MCF 10A (cell line): ENCODE data around the gene RAD1. TPM values are rescaled to one million over a fixed set of nuclear protein-coding genes. Genes with fewer than 3 reads are reported as not detected.

Source experiments
- BruUV-seq: library from RNA; stranded (reverse); fragments of 400-500 nt; replicated peaks from 2 replicates; lab custom pipeline; 2021; lab: Mats Ljungman, UMichigan
- CTCF ChIA-PET: fragments of 300-600 bp; sonication (Branson Sonifier 250); formaldehyde crosslinking; extraction: SDS; loops from one replicate; lab custom pipeline; 2021; ENCODE audit warnings: antibody characterized with exemption, inconsistent platforms; lab: Yijun Ruan, JAX
- POLR2A ChIA-PET: fragments of 300-600, 350-650 bp; sonication (Branson Sonifier 250); formaldehyde crosslinking; extraction: SDS; loops from one replicate; lab custom pipeline; 2020; ENCODE audit warnings: antibody characterized with exemption, inconsistent platforms; lab: Yijun Ruan, JAX
- DNase-seq: peaks from one replicate; pipeline ENCODE4 v3.0.0-alpha.2; 2018; ENCODE audit not compliant: unreplicated experiment
- H3K27ac Mint-ChIP-seq: one replicate; pipeline ENCODE4 v1.8.0; 2022; ENCODE audit warnings: mild to moderate bottlenecking, low read depth, mixed read lengths; ENCODE audit not compliant: unreplicated experiment
- H3K27me3 Mint-ChIP-seq: one replicate; pipeline ENCODE4 v1.8.0; 2022; ENCODE audit warnings: mixed read lengths; ENCODE audit not compliant: insufficient read depth, unreplicated experiment
- H3K36me3 Mint-ChIP-seq: one replicate; pipeline ENCODE4 v1.8.0; 2022; ENCODE audit warnings: mild to moderate bottlenecking, moderate library complexity, mixed read lengths; ENCODE audit not compliant: insufficient read depth, unreplicated experiment
- H3K4me1 Mint-ChIP-seq: one replicate; pipeline ENCODE4 v1.8.0; 2022; ENCODE audit warnings: mixed read lengths; ENCODE audit not compliant: insufficient read depth, unreplicated experiment
- H3K4me3 Mint-ChIP-seq: one replicate; pipeline ENCODE4 v1.8.0; 2022; ENCODE audit warnings: mild to moderate bottlenecking, moderate library complexity, mixed read lengths; ENCODE audit not compliant: unreplicated experiment
- H3K9me3 Mint-ChIP-seq: one replicate; pipeline ENCODE4 v1.8.0; 2022; ENCODE audit warnings: mixed read lengths; ENCODE audit not compliant: unreplicated experiment
- intact Hi-C: fragments of 100-400 bp; cut with micrococcal nuclease; formaldehyde crosslinking; loops from 2 replicates; pipeline ENCODE4 v1.14.1; 2022
- total RNA-seq: library from RNA; stranded (reverse); gene quantifications from 2 replicates; pipeline ENCODE4 v1.2.3, GENCODE V29; 2022
- TF ChIP-seq, protein P1 (sequence below): fragments of 200-600 bp; IDR thresholded peaks from one replicate; pipeline ENCODE4 v1.8.0; 2022; ENCODE audit warnings: antibody characterized with exemption, mild to moderate bottlenecking; ENCODE audit not compliant: unreplicated experiment

RAD1 gene
- total RNA-seq, 1 experiment from 2014 or later = 17.2 TPM

DNA sequence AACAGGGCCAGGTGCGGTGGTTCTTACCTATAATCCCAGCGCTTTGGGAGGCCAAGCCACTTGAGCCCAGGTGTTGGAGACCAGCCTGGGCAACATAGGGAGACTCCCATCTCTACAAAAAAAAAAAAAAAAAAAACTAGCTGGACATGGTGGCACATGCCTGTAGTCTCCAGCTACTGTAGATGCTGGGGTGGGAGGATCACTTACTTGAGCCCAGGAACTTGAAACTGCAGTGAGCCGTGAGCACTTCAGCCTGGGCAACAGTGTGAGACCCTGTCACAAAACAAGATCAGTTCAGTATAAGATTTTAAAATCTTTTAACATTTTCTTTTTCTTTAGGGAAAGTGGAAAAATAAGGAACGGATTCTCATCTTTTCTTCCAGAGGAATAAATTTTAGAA, 2.7 kb upstream of the RAD1 start:
- H3K36me3 Mint-ChIP-seq = peaks cover 48% of the 10 kb centered on the region
- DNase-seq = no peak
- H3K4me3 Mint-ChIP-seq = no peak overlapping the region
- H3K27me3 Mint-ChIP-seq = no peaks in the 10 kb centered on the region
- ChIA-PET CTCF (interaction anchor here (1.1 to 2.2 kb wide), 3 partner anchors 12 to 432 kb away, joined by 4 to 13 read pairs (median 8); partner anchors contain the start of gene DNAJC21), POLR2A (interaction anchor here (0.6 to 8.3 kb wide), 4 partner anchors 11 to 1661 kb away, joined by 3 to 157 read pairs (median 3); partner anchors contain the start of gene DNAJC21)
- peaks cover 12% of the 10 kb centered on the region for H3K4me1 Mint-ChIP-seq
- no TSS peak for BruUV-seq
- no peak overlapping the region for H3K27ac Mint-ChIP-seq
- no peaks in the 10 kb centered on the region for H3K9me3 Mint-ChIP-seq
- intact Hi-C loops = loop anchor here (10.0 kb wide), 1 partner anchor 1473 kb away; the partner anchor contains the start of gene TARS1
- TF ChIP-seq, protein P1, sequence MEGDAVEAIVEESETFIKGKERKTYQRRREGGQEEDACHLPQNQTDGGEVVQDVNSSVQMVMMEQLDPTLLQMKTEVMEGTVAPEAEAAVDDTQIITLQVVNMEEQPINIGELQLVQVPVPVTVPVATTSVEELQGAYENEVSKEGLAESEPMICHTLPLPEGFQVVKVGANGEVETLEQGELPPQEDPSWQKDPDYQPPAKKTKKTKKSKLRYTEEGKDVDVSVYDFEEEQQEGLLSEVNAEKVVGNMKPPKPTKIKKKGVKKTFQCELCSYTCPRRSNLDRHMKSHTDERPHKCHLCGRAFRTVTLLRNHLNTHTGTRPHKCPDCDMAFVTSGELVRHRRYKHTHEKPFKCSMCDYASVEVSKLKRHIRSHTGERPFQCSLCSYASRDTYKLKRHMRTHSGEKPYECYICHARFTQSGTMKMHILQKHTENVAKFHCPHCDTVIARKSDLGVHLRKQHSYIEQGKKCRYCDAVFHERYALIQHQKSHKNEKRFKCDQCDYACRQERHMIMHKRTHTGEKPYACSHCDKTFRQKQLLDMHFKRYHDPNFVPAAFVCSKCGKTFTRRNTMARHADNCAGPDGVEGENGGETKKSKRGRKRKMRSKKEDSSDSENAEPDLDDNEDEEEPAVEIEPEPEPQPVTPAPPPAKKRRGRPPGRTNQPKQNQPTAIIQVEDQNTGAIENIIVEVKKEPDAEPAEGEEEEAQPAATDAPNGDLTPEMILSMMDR = no peak

DNA sequence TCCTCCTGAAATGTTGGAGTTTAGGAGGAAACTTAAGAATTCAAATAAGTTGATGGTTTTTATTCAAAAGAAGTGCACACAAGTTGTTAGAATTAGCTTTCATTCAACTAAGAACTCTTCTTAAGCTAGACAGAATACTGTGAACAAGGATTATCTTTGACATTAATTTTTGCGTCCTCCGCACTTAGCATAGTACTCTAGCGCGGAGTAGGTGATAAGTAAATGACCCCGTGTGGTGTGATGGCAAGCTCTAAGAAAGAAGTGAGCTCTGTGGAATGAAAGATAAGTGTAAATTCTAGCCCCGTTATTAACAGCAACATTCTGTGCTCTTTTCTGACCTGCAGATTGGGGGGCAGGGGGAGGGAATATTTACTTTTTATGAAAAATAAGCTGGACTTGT, 1.2 kb upstream of the RAD1 start:
- DNase-seq = no peak
- peaks cover 12% of the 10 kb centered on the region for H3K4me1 Mint-ChIP-seq
- TF ChIP-seq, protein P1 = no peak
- H3K27ac Mint-ChIP-seq = no peak overlapping the region
- H3K9me3 Mint-ChIP-seq = no peaks in the 10 kb centered on the region
- intact Hi-C loops = loop anchor here (10.0 kb wide), 1 partner anchor 1472 kb away; the partner anchor contains the start of gene TARS1
- no TSS peak for BruUV-seq
- ChIA-PET CTCF (interaction anchor here (0.9 to 2.2 kb wide), 7 partner anchors 11 to 395 kb away, joined by 3 to 13 read pairs (median 5); partner anchors contain the start of gene DNAJC21), POLR2A (interaction anchor here (0.6 to 8.3 kb wide), 12 partner anchors 8 to 411 kb away, joined by 3 to 157 read pairs (median 4); partner anchors contain the start of genes DNAJC21, RAI14 and TTC23L)
- no peak overlapping the region for H3K4me3 Mint-ChIP-seq
- H3K27me3 Mint-ChIP-seq = no peaks in the 10 kb centered on the region
- peaks cover 37% of the 10 kb centered on the region for H3K36me3 Mint-ChIP-seq

DNA sequence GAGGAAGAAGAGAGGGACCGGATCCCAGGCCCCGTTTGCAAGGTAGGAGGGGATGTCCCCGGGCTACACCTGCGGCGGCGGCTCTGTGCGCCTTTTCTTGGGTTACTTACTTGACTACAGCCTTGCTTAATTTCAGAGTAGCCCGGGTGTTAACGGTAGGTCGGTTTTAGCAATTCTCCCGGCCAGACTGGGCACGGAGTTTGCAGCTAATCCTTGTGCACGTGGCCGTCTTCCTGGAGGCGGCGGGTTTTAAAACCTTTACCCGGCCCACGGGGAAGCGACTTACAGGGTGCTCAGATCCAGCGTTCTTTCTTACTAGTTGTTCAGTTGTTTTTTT, 520 bp upstream of the RAD1 start:
- Mint-ChIP-seq H3K9me3 (no peaks in the 10 kb centered on the region), H3K4me3 (no peak overlapping the region), H3K4me1 (peaks cover 12% of the 10 kb centered on the region), H3K27me3 (no peaks in the 10 kb centered on the region), H3K36me3 (peaks cover 36% of the 10 kb centered on the region), H3K27ac (no peak overlapping the region)
- intact Hi-C loops = loop anchor here (1.0 to 10.0 kb wide), 3 partner anchors 13 to 1471 kb away; partner anchors contain the start of genes DNAJC21 and TARS1
- DNase-seq = no peak
- TF ChIP-seq, protein P1 = no peak
- TSS peak; percentile 71 for BruUV-seq
- CTCF ChIA-PET = interaction anchor here (0.6 to 2.2 kb wide), 9 partner anchors 8 to 428 kb away, joined by 3 to 9 read pairs (median 5); no protein-coding TSS in a partner anchor
- POLR2A ChIA-PET = interaction anchor here (0.6 to 8.3 kb wide), 25 partner anchors 8 to 908 kb away, joined by 3 to 157 read pairs (median 5); partner anchors contain the start of genes AMACR, DNAJC21, RAI14 and TTC23L

DNA sequence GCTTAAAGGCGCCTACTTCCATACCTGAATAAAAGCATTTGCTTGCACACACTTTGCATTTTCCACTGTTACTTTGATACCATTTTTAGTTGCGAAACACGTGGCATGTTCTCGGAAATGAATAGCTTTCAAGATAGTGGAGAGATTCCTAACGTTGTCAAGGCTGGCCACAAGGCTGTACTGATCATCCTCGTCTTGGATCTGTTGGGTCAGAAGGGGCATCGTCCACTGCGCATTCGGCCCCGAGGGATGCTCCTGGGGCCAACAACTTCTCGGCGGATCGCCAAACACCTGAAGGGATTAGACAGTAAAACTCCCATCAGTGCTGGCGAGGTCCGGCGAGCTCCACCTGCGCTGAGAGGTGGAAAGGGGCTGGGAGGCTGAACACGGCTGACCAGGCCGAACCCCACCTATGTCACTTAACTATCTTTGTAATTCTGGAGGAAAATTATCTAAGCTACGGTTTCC, 599 bp downstream of the RAD1 start:
- no peak overlapping the region for H3K27ac Mint-ChIP-seq
- H3K4me1 Mint-ChIP-seq = peaks cover 12% of the 10 kb centered on the region
- no TSS peak for BruUV-seq
- POLR2A ChIA-PET = interaction anchor here (0.6 to 8.3 kb wide), 21 partner anchors 9 to 1237 kb away, joined by 3 to 157 read pairs (median 5); partner anchors contain the start of genes AMACR, DNAJC21, LMBRD2 and RAI14
- H3K36me3 Mint-ChIP-seq = peaks cover 31% of the 10 kb centered on the region
- no peaks in the 10 kb centered on the region for H3K9me3 Mint-ChIP-seq
- CTCF ChIA-PET = interaction anchor here (0.6 to 2.1 kb wide), 12 partner anchors 9 to 1573 kb away, joined by 3 to 11 read pairs (median 4); partner anchors contain the start of genes DNAJC21 and TTC23L
- no peak for DNase-seq
- H3K27me3 Mint-ChIP-seq = no peaks in the 10 kb centered on the region
- TF ChIP-seq, protein P1 = no peak
- intact Hi-C loops = loop anchor here (1.0 to 10.0 kb wide), 3 partner anchors 14 to 1470 kb away; partner anchors contain the start of genes DNAJC21 and TARS1
- H3K4me3 Mint-ChIP-seq = no peak overlapping the region
